HG02642 (cell line): ENCODE measurements around the gene PRSS56.
"Not testable (repeated sequence)": the region's sequence is repeated elsewhere in the genome, so short reads cannot be mapped to it uniquely, and the experiment has no call there.

Experiments
- ATAC-seq: cut with Tn5 transposase; IDR thresholded peaks from one replicate; pipeline ENCODE4 v1.9.1; 2021; ENCODE audit warnings: mild to moderate bottlenecking; ENCODE audit not compliant: unreplicated experiment, poor library complexity

PRSS56 gene

GRCh38 chr2:232562515-232563151 lies 42.4 kb downstream of the PRSS56 start:
- ATAC-seq = no peak

GRCh38 chr2:232563580-232563979 lies 43.4 kb downstream of the PRSS56 start:
- ATAC-seq = no peak

- ATAC-seq = no peak
Observed at GRCh38 chr2:232567721-232568120, 47.5 kb downstream of the PRSS56 start.

GRCh38 chr2:232568161-232568560 lies 48.0 kb downstream of the PRSS56 start:
- no peak for ATAC-seq

GRCh38 chr2:232569541-232569940 lies 49.4 kb downstream of the PRSS56 start:
- no peak for ATAC-seq

- ATAC-seq = not testable (repeated sequence)
Observed at GRCh38 chr2:232570481-232570880, 50.3 kb downstream of the PRSS56 start.

GRCh38 chr2:232571026-232571474 lies 50.9 kb downstream of the PRSS56 start:
- no peak for ATAC-seq

GRCh38 chr2:232573042-232573441 lies 52.9 kb downstream of the PRSS56 start:
- ATAC-seq = no peak

- no peak for ATAC-seq
Observed at GRCh38 chr2:232573771-232574435, 53.7 kb downstream of the PRSS56 start.

- ATAC-seq = no peak
Observed at GRCh38 chr2:232574674-232575403, 54.7 kb downstream of the PRSS56 start.
